Measurements from ENCODE around the gene TRPT1. TPM values are rescaled to one million over a fixed set of nuclear protein-coding genes. Genes with fewer than 3 reads are reported as not detected.

The TRPT1 gene
- total and polyA plus RNA-seq, 9 of the 15 experiments (the other 6 are each of a cell fraction or from before 2014, with no cell fraction given): 4.6 to 41.7 (median 23.1) TPM

GRCh38 chr11:64252003-64252872 is 26.3 kb upstream of the TRPT1 start (continued):
- 0 out of 2 replicates have a peak, but pooled peaks have one; percentile 45 for TF ChIP-seq MTA3 (IDR thresholded peaks at IDR 0.05; ENCODE audit: borderline replicate concordance)
- TF ChIP-seq, protein P1, sequence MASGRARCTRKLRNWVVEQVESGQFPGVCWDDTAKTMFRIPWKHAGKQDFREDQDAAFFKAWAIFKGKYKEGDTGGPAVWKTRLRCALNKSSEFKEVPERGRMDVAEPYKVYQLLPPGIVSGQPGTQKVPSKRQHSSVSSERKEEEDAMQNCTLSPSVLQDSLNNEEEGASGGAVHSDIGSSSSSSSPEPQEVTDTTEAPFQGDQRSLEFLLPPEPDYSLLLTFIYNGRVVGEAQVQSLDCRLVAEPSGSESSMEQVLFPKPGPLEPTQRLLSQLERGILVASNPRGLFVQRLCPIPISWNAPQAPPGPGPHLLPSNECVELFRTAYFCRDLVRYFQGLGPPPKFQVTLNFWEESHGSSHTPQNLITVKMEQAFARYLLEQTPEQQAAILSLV (tag; IDR thresholded peaks at IDR 0.05): no peak
- TF ChIP-seq SUPT5H (IDR thresholded peaks at IDR 0.05): peak; percentile 76
- TF ChIP-seq RAD21 (CRISPR knock-in tag; conservative IDR thresholded peaks at IDR 0.05 in 1 of 2, IDR thresholded peaks at IDR 0.05 in 1 of 2): peak in 1 of 2 experiments; percentile 33; a peak in 2 of 4 replicates
- TF ChIP-seq ARID1B (IDR thresholded peaks at IDR 0.05): 0 out of 2 replicates have a peak, but pooled peaks have one; percentile 30
- peak; percentile 55 for TF ChIP-seq TAF1 (IDR thresholded peaks at IDR 0.05; ENCODE audit: control insufficient read depth, extremely low read depth, insufficient read depth, low read length, severe bottlenecking)
- peak; percentile 62 for TF ChIP-seq POLR2G (IDR thresholded peaks at IDR 0.05; ENCODE audit: low read depth, low read length)
- TF ChIP-seq, protein P2, sequence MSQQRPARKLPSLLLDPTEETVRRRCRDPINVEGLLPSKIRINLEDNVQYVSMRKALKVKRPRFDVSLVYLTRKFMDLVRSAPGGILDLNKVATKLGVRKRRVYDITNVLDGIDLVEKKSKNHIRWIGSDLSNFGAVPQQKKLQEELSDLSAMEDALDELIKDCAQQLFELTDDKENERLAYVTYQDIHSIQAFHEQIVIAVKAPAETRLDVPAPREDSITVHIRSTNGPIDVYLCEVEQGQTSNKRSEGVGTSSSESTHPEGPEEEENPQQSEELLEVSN (IDR thresholded peaks at IDR 0.05; ENCODE audit: borderline replicate concordance in 1 of 2, extremely low read depth in 1 of 2, insufficient read depth in 1 of 2, insufficient read length in 1 of 2, low read depth in 1 of 2, low read length in 1 of 2, poor library complexity in 1 of 2, severe bottlenecking in 1 of 2): peak in 1 of 2 experiments; percentile 13
- TF ChIP-seq ZBTB7A (IDR thresholded peaks at IDR 0.05; ENCODE audit: borderline replicate concordance, control insufficient read depth, low read depth, low read length): peak; percentile 39; the same call in 1 of the 2 replicates
- TF ChIP-seq SMAD1 (IDR thresholded peaks at IDR 0.05; ENCODE audit: low read depth, low read length, partially characterized antibody): peak; percentile 22
- TF ChIP-seq, protein P3, sequence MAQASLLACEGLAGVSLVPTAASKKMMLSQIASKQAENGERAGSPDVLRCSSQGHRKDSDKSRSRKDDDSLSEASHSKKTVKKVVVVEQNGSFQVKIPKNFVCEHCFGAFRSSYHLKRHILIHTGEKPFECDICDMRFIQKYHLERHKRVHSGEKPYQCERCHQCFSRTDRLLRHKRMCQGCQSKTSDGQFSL (CRISPR knock-in tag; IDR thresholded peaks at IDR 0.05): 0 out of 2 replicates have a peak, but pooled peaks have one; percentile 7
- TF ChIP-seq, protein P3 (tag; IDR thresholded peaks at IDR 0.05): no peak
- TF ChIP-seq POLR2A (conservative IDR thresholded peaks at IDR 0.05): peak; percentile 76
- TF ChIP-seq POLR2B (IDR thresholded peaks at IDR 0.05; ENCODE audit: low read depth, partially characterized antibody): peak; percentile 69
- TF ChIP-seq UBTF (IDR thresholded peaks at IDR 0.05; ENCODE audit: borderline replicate concordance in 1 of 2, low read depth in 2 of 2, low read length in 2 of 2): 0 out of 4 replicates have a peak, but pooled peaks of 1 of the 2 experiments have one; percentile 44
